GM12878 (cell line): ENCODE measurements around the gene DHX38.

Experiments
- CHD1 ChIP-seq: IDR thresholded peaks from 2 replicates; pipeline ENCODE4 v1.6.1; 2012; ENCODE audit warnings: low read depth, low read length, improper control_type of control experiment
- EZH2 ChIP-seq: IDR thresholded peaks from 2 replicates; pipeline ENCODE4 v1.6.1; 2012; ENCODE audit warnings: low read depth, mild to moderate bottlenecking, control low read depth, inconsistent platforms, low read length, borderline replicate concordance; ENCODE audit not compliant: control insufficient read depth
- GATAD2B ChIP-seq: fragments of 450-650 bp; conservative IDR thresholded peaks from 2 replicates; pipeline ENCODE4 v1.6.1; 2017; ENCODE audit warnings: low read depth, mild to moderate bottlenecking, moderate library complexity
- IKZF2 ChIP-seq, 2 experiments: fragments of 450-650 bp; IDR thresholded peaks; 2 replicates each; pipeline ENCODE4 v1.6.1; 2017; ENCODE audit warnings: mild to moderate bottlenecking in 2 of 2, moderate library complexity in 2 of 2
- JUNB ChIP-seq: IDR thresholded peaks from 2 replicates; pipeline ENCODE4 v1.6.1; 2016; ENCODE audit warnings: antibody characterized with exemption, mild to moderate bottlenecking
- POLR2A ChIP-seq: IDR thresholded peaks from 2 replicates; pipeline ENCODE4 v1.6.1; 2011; ENCODE audit warnings: low read depth, mild to moderate bottlenecking, low read length
- RAD21 ChIP-seq: IDR thresholded peaks from 2 replicates; pipeline ENCODE4 v1.6.1; 2011; ENCODE audit warnings: mild to moderate bottlenecking, low read depth, low read length, moderate library complexity; ENCODE audit not compliant: insufficient read depth
- RCOR1 ChIP-seq: conservative IDR thresholded peaks from 2 replicates; pipeline ENCODE4 v1.6.1; 2012; ENCODE audit warnings: low read depth, low read length, improper control_type of control experiment
- RFX5 ChIP-seq: IDR thresholded peaks from 2 replicates; pipeline ENCODE4 v1.6.1; 2011; ENCODE audit warnings: low read depth, low read length, improper control_type of control experiment
- TAF1 ChIP-seq: IDR thresholded peaks from 2 replicates; pipeline ENCODE4 v1.6.1; 2011; ENCODE audit warnings: mild to moderate bottlenecking, low read depth, low read length, borderline replicate concordance
- ZNF274 ChIP-seq: IDR thresholded peaks from one replicate; pipeline ENCODE4 v1.8.0; 2011; ENCODE audit not compliant: insufficient read length, insufficient read depth
- TF ChIP-seq, protein P1 (sequence below): fragments of 450-650 bp; IDR thresholded peaks from 2 replicates; pipeline ENCODE4 v1.6.1; 2016; ENCODE audit warnings: mild to moderate bottlenecking
- TF ChIP-seq, protein P2 (sequence below), 3 experiments: IDR thresholded peaks in 2 of 3; conservative IDR thresholded peaks in 1 of 3; 2 replicates each; pipeline ENCODE4 v1.5.1; 2011; ENCODE audit warnings: low read depth in 3 of 3, low read length in 3 of 3, mild to moderate bottlenecking in 3 of 3, control low read depth in 2 of 3, moderate library complexity in 2 of 3, inconsistent platforms in 1 of 3, mixed read lengths in 1 of 3; ENCODE audit not compliant: control insufficient read depth in 2 of 3, insufficient read depth in 1 of 3; ENCODE audit errors: extremely low read depth in 1 of 3

DNA sequence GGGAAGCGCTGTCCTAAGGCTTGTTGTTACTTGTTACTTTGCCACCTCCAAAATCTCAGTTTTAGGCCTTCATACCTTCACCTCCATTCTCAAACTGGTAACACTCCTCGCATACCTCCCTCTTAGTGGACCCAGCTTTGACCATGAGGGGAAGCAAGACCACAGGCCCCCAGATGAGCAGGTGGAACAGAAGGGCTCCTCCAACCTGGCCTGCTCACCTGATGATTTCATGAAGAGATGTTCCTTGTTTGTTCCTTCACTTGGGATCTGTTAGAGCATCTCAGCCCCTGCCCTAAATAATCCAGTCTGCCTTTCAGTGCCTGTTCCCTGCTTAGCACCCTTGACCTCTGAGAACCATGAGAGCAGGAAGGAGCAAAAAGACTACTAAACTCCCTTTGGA, 28.7 kb downstream of the DHX38 start:
- TF ChIP-seq, protein P1, sequence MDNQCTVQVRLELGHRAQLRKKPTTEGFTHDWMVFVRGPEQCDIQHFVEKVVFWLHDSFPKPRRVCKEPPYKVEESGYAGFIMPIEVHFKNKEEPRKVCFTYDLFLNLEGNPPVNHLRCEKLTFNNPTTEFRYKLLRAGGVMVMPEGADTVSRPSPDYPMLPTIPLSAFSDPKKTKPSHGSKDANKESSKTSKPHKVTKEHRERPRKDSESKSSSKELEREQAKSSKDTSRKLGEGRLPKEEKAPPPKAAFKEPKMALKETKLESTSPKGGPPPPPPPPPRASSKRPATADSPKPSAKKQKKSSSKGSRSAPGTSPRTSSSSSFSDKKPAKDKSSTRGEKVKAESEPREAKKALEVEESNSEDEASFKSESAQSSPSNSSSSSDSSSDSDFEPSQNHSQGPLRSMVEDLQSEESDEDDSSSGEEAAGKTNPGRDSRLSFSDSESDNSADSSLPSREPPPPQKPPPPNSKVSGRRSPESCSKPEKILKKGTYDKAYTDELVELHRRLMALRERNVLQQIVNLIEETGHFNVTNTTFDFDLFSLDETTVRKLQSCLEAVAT, result no peak
- TF ChIP-seq, protein P2, sequence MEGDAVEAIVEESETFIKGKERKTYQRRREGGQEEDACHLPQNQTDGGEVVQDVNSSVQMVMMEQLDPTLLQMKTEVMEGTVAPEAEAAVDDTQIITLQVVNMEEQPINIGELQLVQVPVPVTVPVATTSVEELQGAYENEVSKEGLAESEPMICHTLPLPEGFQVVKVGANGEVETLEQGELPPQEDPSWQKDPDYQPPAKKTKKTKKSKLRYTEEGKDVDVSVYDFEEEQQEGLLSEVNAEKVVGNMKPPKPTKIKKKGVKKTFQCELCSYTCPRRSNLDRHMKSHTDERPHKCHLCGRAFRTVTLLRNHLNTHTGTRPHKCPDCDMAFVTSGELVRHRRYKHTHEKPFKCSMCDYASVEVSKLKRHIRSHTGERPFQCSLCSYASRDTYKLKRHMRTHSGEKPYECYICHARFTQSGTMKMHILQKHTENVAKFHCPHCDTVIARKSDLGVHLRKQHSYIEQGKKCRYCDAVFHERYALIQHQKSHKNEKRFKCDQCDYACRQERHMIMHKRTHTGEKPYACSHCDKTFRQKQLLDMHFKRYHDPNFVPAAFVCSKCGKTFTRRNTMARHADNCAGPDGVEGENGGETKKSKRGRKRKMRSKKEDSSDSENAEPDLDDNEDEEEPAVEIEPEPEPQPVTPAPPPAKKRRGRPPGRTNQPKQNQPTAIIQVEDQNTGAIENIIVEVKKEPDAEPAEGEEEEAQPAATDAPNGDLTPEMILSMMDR (IDR thresholded peaks at IDR 0.05 in 2 of 3, conservative IDR thresholded peaks at IDR 0.05 in 1 of 3; ENCODE audit: control insufficient read depth in 2 of 3, extremely low read depth in 1 of 3, insufficient read depth in 1 of 3, low read depth in 3 of 3, low read length in 3 of 3), result no peak
- TF ChIP-seq GATAD2B, result no peak
- no peak for TF ChIP-seq EZH2
- TF ChIP-seq RFX5, result no peak
- no peak for TF ChIP-seq TAF1
- TF ChIP-seq RAD21, result no peak
- no peak for TF ChIP-seq RCOR1
- no peak for TF ChIP-seq POLR2A
- TF ChIP-seq JUNB, result no peak
- no peak for TF ChIP-seq CHD1
- TF ChIP-seq ZNF274, result no peak
- TF ChIP-seq IKZF2 (IDR thresholded peaks at IDR 0.05), result no peak
